Fibroblast of lung (primary cell): Measurements from ENCODE around the gene CCDC74A. TPM values are rescaled to one million over a fixed set of nuclear protein-coding genes. Genes with fewer than 3 reads are reported as not detected.
"Not testable (repeated sequence)": the region's sequence is repeated elsewhere in the genome, so short reads cannot be mapped to it uniquely, and the experiment has no call there.

Experiments
- DNase-seq, 2 donors: peaks; one replicate each; pipeline versions ENCODE4 v3.0.0 to v3.0.0-alpha.2; 2010; ENCODE audit warnings: low read depth in 2 of 2
- H2AFZ ChIP-seq: 2 replicates; pipeline ENCODE4 v1.5.1; 2012; ENCODE audit warnings: low read length, control low read depth, inconsistent platforms
- H3K27ac ChIP-seq: 2 replicates; pipeline ENCODE4 v1.5.1; 2011; ENCODE audit warnings: low read length, control low read depth; ENCODE audit not compliant: insufficient read depth
- H3K27me3 ChIP-seq: 2 replicates; pipeline ENCODE4 v1.5.1; 2011; ENCODE audit warnings: mild to moderate bottlenecking, low read length; ENCODE audit not compliant: control insufficient read depth, insufficient read depth
- H3K36me3 ChIP-seq: 2 replicates; pipeline ENCODE4 v1.5.1; 2011; ENCODE audit warnings: low read length; ENCODE audit not compliant: control insufficient read depth, insufficient read depth
- H3K4me1 ChIP-seq: 2 replicates; pipeline ENCODE4 v1.5.1; 2011; ENCODE audit warnings: low read length; ENCODE audit not compliant: control insufficient read depth, insufficient read depth; ENCODE audit errors: extremely low read depth
- H3K4me2 ChIP-seq: 2 replicates; pipeline ENCODE4 v1.5.1; 2011; ENCODE audit warnings: low read length, control low read depth; ENCODE audit not compliant: insufficient read depth; ENCODE audit errors: extremely low read depth
- H3K4me3 ChIP-seq, 4 experiments: fragments of 200-600 bp in 1 of 4; sonication (generic) in 1 of 4; replicated peaks in 1 of 4; 2 replicates each; pipeline ENCODE4 v1.5.1; 2011 to 2016; ENCODE audit warnings: low read length in 4 of 4, low read depth in 3 of 4, mild to moderate bottlenecking in 3 of 4, control low read depth in 2 of 4, inconsistent platforms in 1 of 4, mixed read lengths in 1 of 4; ENCODE audit not compliant: insufficient read depth in 1 of 4; ENCODE audit errors: control extremely low read depth in 1 of 4
- H3K79me2 ChIP-seq: 2 replicates; pipeline ENCODE4 v1.5.1; 2012; ENCODE audit warnings: mild to moderate bottlenecking, low read length, inconsistent platforms; ENCODE audit not compliant: control insufficient read depth, insufficient read depth
- H3K9ac ChIP-seq: 2 replicates; pipeline ENCODE4 v1.5.1; 2011; ENCODE audit warnings: mild to moderate bottlenecking, low read length, control low read depth; ENCODE audit not compliant: insufficient read depth
- H3K9me3 ChIP-seq: 2 replicates; pipeline ENCODE4 v1.5.1; 2012; ENCODE audit warnings: low read depth, low read length; ENCODE audit not compliant: control insufficient read depth, insufficient read depth
- H4K20me1 ChIP-seq: 2 replicates; pipeline ENCODE4 v1.5.1; 2011; ENCODE audit warnings: low read length; ENCODE audit not compliant: control insufficient read depth, insufficient read depth; ENCODE audit errors: extremely low read depth
- polyA minus RNA-seq: library from RNA; depleted of rRNA, polyadenylated mRNA; stranded (reverse); fragments of >200 nt; gene quantifications from 2 replicates; pipeline ENCODE4 v1.2.3, GENCODE V29; 2011; ENCODE audit warnings: low replicate concordance
- polyA plus RNA-seq, 2 donors: library from polyadenylated mRNA; depleted of rRNA in 1 of 2; stranded (reverse) in 1 of 2; unstranded in 1 of 2; fragments of >200 nt; gene quantifications; 2 replicates each; pipeline ENCODE4 v1.2.1, GENCODE V29; 2011 to 2012; ENCODE audit warnings: missing spikeins in 1 of 2
- total RNA-seq: library from RNA; depleted of rRNA; stranded (reverse); fragments of >200 nt; gene quantifications from 2 replicates; pipeline ENCODE4 v1.2.1, GENCODE V29; 2014

CCDC74A gene
- total RNA-seq (5.9 and 6.7 TPM in 2 replicates), polyA plus RNA-seq (5.4 and 6.5 TPM in 2 replicates), polyA minus RNA-seq (0.74 and 2.8 TPM in 2 replicates)
- 6.7 and 7.0 TPM in 2 replicates for polyA plus RNA-seq (2012)

- not testable (repeated sequence) for H4K20me1 ChIP-seq, H3K9me3 ChIP-seq, H3K36me3 ChIP-seq, H3K27me3 ChIP-seq, H3K79me2 ChIP-seq, H3K9ac ChIP-seq, H3K4me1 ChIP-seq
- peak within 1 kb of the TSS; percentile 47 for H3K27ac ChIP-seq
- peak within 1 kb of the TSS; percentile 12 to 50 (median 24) for H3K4me3 ChIP-seq
- peak; percentile 26 to 47 for DNase-seq
- H3K4me2 ChIP-seq: peak within 1 kb of the TSS; percentile 48
- peak within 1 kb of the TSS; percentile 57 for H2AFZ ChIP-seq
These were observed at the start of gene CCDC74A for GRCh38 chr2:131527131-131528001. TSS of gene CCDC74A (plus strand) at chr2:131527888. CDS start at chr2:131527971, 83 bp downstream.

- H3K9me3 ChIP-seq, H3K4me1 ChIP-seq, H2AFZ ChIP-seq, H3K27me3 ChIP-seq, H3K79me2 ChIP-seq, H3K27ac ChIP-seq, H3K4me3 ChIP-seq, H3K9ac ChIP-seq, H4K20me1 ChIP-seq, H3K4me2 ChIP-seq, DNase-seq, H3K36me3 ChIP-seq: not testable (repeated sequence)
These were observed 49.4 kb upstream of the CCDC74A start for GRCh38 chr2:131478074-131478849.

- not testable (repeated sequence) for H3K9me3 ChIP-seq, H3K27me3 ChIP-seq, H3K36me3 ChIP-seq, H3K4me2 ChIP-seq, H3K79me2 ChIP-seq, H3K27ac ChIP-seq, H3K9ac ChIP-seq, DNase-seq, H3K4me1 ChIP-seq, H3K4me3 ChIP-seq, H2AFZ ChIP-seq, H4K20me1 ChIP-seq
These were observed 48.7 kb upstream of the CCDC74A start for GRCh38 chr2:131478850-131479461.

- not testable (repeated sequence) for H3K27me3 ChIP-seq
These were observed 47.3 kb upstream of the CCDC74A start for GRCh38 chr2:131480351-131480750.

GRCh38 chr2:131482506-131483155, 45.1 kb upstream of the CCDC74A start:
- not testable (repeated sequence) for H3K9me3 ChIP-seq, H3K4me2 ChIP-seq, H3K4me1 ChIP-seq, H3K4me3 ChIP-seq, H3K27me3 ChIP-seq, H3K27ac ChIP-seq, H4K20me1 ChIP-seq, H3K9ac ChIP-seq, H2AFZ ChIP-seq, DNase-seq, H3K79me2 ChIP-seq, H3K36me3 ChIP-seq

More at GRCh38 chr2:131480351-131480750, 47.3 kb upstream of the CCDC74A start:
- H3K79me2 ChIP-seq, H3K4me1 ChIP-seq, H3K4me3 ChIP-seq, H3K36me3 ChIP-seq, H3K4me2 ChIP-seq, H3K9me3 ChIP-seq, H3K9ac ChIP-seq, H2AFZ ChIP-seq, H3K27ac ChIP-seq, H4K20me1 ChIP-seq, DNase-seq: not testable (repeated sequence)
